ENCODE data around the gene PIR.

The PIR gene

GRCh38 chrX:15376956-15377355 is 116.2 kb downstream of the PIR start:
- H3K4me1 ChIP-seq (ENCODE audit: control insufficient read depth in 1 of 2, insufficient read depth in 1 of 2, low read depth in 1 of 2, low read length in 1 of 2): no peaks in the 10 kb centered on the region
- no peaks in the 10 kb centered on the region for H3K36me3 ChIP-seq
- no peak overlapping the region for H3K27ac ChIP-seq
- H3K9me3 ChIP-seq: no peaks in the 10 kb centered on the region
- no peak for TF ChIP-seq CTCF (IDR thresholded peaks at IDR 0.05)
- no peak overlapping the region for H3K4me3 ChIP-seq (ENCODE audit: low read depth in 1 of 2, low read length in 1 of 2)
- no peaks in the 10 kb centered on the region for H3K27me3 ChIP-seq

GRCh38 chrX:15373976-15374375 is 119.2 kb downstream of the PIR start:
- no peak overlapping the region for H3K27ac ChIP-seq
- H3K9me3 ChIP-seq: no peaks in the 10 kb centered on the region
- H3K36me3 ChIP-seq: no peaks in the 10 kb centered on the region
- no peaks in the 10 kb centered on the region for H3K27me3 ChIP-seq
- TF ChIP-seq CTCF (IDR thresholded peaks at IDR 0.05): no peak
- no peak overlapping the region for H3K4me3 ChIP-seq (ENCODE audit: low read depth in 1 of 2, low read length in 1 of 2)
- peaks cover 7 to 13% of the 10 kb centered on the region in 2 experiments for H3K4me1 ChIP-seq (ENCODE audit: control insufficient read depth in 1 of 2, insufficient read depth in 1 of 2, low read depth in 1 of 2, low read length in 1 of 2)

- Histone ChIP-seq H3K36me3 (no peaks in the 10 kb centered on the region), H3K27ac (peak overlapping the region; percentile 79), H3K4me1 (ENCODE audit: control insufficient read depth in 1 of 2, insufficient read depth in 1 of 2, low read depth in 1 of 2, low read length in 1 of 2) (peaks cover 36 to 37% of the 10 kb centered on the region in 2 experiments), H3K27me3 (no peaks in the 10 kb centered on the region), H3K9me3 (no peaks in the 10 kb centered on the region), H3K4me3 (ENCODE audit: low read depth in 1 of 2, low read length in 1 of 2) (peak overlapping the region; percentile 36 to 47)
- TF ChIP-seq CTCF (IDR thresholded peaks at IDR 0.05): no peak
These were observed 126.4 kb downstream of the PIR start for GRCh38 chrX:15366506-15367352.

GRCh38 chrX:15359701-15360100 is 133.4 kb downstream of the PIR start:
- H3K9me3 ChIP-seq: no peaks in the 10 kb centered on the region
- H3K4me3 ChIP-seq (ENCODE audit: low read depth in 1 of 2, low read length in 1 of 2): no peak overlapping the region
- peaks cover 0 to 4% of the 10 kb centered on the region in 2 experiments for H3K4me1 ChIP-seq (ENCODE audit: control insufficient read depth in 1 of 2, insufficient read depth in 1 of 2, low read depth in 1 of 2, low read length in 1 of 2)
- no peaks in the 10 kb centered on the region for H3K36me3 ChIP-seq
- no peaks in the 10 kb centered on the region for H3K27me3 ChIP-seq
- TF ChIP-seq CTCF (IDR thresholded peaks at IDR 0.05): no peak
- no peak overlapping the region for H3K27ac ChIP-seq

GRCh38 chrX:15358533-15358932 is 134.6 kb downstream of the PIR start:
- no peak for TF ChIP-seq CTCF (IDR thresholded peaks at IDR 0.05)
- Histone ChIP-seq H3K27me3 (no peaks in the 10 kb centered on the region), H3K27ac (no peak overlapping the region), H3K36me3 (no peaks in the 10 kb centered on the region), H3K4me3 (ENCODE audit: low read depth in 1 of 2, low read length in 1 of 2) (no peak overlapping the region), H3K4me1 (ENCODE audit: control insufficient read depth in 1 of 2, insufficient read depth in 1 of 2, low read depth in 1 of 2, low read length in 1 of 2) (peaks cover 0 to 4% of the 10 kb centered on the region in 2 experiments), H3K9me3 (no peaks in the 10 kb centered on the region)

Data from neutrophil (primary cell).